SIG-M5 treated with dmso at 0.1 percent for 504 hours (cell line): Measurements from ENCODE around the gene CYP2E1.
"Not testable (repeated sequence)": the region's sequence is repeated elsewhere in the genome, so short reads cannot be mapped to it uniquely, and the experiment has no call there.

Experiments
- DNase-seq: peaks from one replicate; lab custom pipeline; 2025; ENCODE audit not compliant: unreplicated experiment; lab: John Stamatoyannopoulos, UW

CYP2E1 gene

DNA sequence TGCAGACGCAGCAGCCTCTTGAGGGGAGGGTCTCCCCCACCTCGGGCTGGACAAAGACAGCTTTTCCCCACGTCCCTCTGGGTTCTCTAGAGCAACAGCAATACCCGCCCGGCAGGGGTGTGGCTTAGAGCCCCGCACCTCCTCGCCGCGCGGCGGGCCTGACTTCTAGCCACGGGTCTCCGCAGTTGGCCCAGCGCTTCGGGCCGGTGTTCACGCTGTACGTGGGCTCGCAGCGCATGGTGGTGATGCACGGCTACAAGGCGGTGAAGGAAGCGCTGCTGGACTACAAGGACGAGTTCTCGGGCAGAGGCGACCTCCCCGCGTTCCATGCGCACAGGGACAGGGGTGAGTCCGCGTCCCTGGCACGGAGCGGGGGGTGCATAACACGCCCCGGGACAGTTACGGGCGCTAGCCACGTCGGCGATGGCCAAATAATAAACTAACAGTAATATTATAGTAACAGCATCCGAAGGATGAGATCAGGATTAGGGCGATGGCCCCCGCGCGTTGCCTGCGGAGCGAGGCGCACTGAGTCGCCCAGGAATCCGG is 1.2 kb downstream of the CYP2E1 start:
- no peak for DNase-seq

DNA sequence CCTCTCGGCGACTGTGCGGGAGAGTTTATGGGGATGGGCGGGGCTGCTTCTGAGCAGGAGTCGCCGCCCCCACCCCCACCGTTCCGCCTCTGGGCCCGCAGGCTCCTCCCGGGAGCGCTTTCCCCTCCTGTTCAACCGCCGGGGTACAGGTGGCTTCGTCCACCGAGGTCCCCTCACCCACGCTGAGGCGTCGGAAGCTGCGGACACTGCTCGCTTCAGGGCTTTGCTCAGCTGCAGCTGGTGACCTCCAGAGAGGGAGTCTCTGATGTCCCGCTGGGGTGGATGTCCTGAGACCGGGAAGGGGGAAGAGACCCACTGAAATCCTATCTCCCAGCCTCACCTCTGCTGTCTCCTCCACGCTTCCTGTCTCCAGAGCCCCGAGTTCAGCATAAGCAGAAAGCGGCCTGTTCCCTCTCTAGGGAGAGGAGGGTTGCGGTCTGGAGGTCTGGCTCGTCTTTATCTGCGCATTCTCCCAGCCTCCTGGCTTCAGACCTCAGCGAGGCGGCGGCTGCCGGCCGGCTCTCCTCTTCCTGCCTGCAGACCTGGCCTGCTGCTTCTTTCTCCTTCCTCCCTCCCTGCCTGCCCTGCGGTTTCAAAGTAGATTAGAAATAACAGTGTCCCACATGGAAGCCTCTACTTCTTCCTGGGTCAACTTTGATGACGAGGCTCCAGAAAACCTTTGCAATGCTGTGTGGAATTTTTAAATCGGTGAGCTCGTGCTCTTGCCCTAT is 1.8 kb downstream of the CYP2E1 start:
- no peak for DNase-seq

DNA sequence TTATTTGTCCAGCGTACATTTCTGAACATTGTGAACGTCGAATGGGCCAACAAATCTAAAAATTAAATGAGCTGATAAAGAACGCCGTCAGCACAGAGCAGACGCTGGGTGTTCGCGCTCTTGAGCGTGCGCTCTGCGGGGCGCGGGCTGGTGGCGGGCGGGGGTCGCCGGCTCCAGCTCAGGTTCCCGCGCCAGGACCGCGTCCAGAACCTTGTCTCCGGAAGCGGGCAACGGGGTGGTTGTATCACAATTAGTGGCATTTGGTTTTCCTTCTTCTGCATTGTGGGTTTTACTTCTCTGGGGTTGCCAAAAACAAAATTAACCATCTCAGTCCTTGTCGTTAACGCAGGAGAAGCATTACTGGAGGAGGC is 2.4 kb downstream of the CYP2E1 start:
- no peak for DNase-seq

DNA sequence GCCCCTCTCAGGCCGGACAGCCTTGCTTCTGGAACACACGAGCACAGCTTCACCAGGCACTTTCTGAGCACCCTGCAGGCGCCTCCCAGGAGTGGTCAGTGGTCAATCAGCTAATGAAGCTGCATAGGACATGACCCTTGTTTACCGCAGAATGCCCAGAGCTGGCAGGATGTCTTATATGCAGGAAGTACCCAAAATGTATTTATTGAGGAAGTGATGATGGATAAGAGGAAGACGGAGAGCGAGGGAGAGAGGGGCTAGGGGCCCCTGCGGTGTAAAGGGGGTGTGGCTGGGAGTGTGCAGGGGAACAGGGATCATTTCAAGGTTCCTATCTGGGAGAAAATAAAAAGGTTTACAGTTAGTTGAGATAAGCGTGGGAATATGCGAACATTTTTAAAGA is 3.3 kb downstream of the CYP2E1 start:
- DNase-seq = peak; percentile 56

DNA sequence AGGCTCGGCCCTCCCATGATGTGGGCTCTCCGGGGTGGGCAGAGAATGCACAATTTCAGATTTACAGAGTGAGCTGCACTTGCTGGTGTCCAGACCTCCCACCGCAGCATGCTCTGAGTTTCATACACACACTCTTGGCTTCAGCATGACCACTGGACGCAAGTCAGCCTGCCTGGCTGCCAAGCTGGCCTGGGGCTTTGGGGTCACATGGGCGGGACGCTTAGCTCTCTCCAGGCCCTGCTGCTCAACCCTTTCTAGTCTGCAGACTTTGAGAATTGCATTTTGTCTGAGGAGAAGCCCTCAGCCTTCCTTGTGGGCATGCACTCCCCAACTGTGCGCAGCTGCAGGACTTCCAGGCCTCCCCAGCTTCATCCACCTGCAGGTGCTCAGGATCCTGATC is 5.7 kb downstream of the CYP2E1 start:
- DNase-seq = no peak

DNA sequence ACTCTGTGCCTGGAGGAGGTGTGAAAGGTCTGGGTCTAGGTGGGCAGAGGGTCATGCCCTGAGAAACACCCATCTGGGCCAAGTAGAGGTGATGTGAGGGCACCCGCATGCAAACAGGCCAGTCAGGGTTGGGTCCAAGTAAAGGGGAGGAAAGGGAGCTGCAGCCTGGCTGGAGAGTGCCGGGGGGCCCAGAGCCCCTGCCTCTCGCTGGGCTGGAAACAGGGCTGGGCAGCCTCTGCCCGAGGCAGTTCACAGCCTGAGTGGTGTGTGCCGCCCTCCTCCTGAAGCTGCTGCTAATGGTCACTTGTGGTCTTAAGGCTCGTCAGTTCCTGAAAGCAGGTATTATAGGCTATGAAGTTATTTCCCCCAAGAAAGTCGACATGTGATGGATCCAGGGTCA is 7.3 kb downstream of the CYP2E1 start:
- DNase-seq = no peak

DNA sequence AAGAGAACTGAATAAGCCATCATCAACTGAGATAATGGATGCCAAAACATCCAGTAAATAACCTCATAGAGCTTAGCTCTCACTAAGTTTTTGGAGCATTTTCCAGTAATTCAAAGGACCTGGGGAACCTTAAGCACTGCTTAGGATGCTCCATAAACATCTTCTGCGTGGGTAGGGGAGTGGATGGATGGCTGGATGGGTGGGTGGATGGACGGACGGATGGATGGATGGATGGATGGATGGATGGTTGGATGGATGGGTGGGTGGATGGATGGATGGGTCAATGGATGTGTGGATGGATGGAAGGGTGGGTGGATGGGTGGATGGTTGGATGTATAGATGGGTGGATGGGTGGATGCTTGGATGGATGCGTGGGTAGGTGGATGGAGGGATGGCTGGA is 9.0 kb downstream of the CYP2E1 start:
- no peak for DNase-seq

DNA sequence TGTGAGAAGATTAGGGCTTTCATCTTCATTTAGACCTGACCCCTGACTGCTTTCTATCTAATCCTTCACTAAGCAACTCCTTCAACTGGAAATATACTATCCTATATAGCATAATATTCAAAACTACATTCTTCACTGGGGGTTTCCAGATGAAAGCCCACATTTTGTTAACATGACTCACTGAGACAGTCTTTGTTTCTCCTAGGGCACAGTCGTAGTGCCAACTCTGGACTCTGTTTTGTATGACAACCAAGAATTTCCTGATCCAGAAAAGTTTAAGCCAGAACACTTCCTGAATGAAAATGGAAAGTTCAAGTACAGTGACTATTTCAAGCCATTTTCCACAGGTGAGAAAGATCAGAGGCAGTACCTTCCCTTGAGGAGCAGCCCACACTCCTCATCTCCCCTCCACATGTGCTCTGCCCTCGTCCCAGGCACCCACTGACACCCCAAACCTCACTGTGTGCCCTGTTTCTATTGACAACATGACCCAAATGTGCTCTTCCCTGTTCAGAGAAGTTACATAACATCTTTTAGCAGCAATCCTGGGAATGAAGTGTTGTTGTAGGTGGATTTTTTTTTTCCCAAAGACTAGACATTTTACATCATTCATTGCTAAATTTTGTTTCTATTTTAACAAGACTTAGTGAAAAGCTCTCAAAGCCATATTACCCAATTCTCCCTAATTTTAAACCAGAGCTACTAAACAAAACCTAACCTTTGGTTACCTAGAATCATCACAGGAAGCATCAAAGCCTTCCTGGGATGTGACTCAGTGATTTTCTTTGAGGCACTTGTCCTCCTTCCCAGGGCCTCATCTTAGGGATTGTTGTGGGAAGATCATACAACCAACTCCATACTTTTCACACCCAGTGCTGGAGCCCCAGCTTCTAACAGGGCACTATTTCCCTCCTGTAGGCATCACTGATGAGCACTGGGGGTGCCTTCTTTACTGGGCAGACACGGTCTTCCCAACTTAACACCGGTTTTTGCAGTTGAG is 10.7 kb downstream of the CYP2E1 start:
- DNase-seq = no peak

DNA sequence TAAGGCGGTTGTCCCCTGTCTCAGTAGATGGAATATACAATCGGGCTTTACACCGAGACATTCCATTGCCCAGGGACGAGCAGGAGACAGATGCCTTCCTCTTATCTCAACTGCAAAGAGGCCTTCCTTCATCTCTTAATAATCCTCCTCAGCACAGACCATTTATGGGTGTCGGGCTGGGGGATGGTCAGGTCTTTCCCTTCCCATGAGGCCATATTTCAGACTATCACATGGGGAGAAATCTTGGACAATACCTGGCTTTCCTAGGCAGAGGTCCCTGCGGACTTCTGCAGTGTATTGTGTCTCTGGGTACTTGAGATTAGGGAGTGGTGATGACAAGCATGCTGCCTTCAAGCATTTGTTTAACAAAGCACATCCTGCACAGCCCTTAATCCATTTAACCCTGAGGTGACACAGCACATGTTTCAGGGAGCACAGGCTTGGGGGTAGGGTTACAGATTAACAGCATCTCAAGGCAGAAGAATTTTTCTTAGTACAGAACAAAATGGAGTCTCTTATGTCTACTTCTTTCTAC is 14.3 kb downstream of the CYP2E1 start:
- DNase-seq = not testable (repeated sequence)

DNA sequence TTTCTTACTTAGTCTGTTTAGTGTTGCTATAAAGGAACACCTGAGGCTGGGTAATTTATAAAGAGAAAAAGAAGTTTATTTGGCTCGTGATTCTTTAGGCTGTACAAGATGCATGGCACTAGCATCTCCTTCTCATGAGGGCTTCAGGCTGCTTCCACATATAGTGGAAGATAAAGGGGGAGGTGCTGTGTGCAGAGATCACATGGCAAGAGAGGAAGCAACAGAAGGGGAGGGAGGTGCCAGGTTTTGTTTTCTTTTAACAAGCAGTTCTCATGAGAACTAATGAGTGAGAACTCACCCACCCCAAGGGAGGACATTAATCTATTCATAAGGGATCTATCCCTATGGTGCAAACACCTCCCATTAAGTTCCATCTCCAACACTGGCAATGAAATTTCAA is 17.3 kb downstream of the CYP2E1 start:
- no peak for DNase-seq

DNA sequence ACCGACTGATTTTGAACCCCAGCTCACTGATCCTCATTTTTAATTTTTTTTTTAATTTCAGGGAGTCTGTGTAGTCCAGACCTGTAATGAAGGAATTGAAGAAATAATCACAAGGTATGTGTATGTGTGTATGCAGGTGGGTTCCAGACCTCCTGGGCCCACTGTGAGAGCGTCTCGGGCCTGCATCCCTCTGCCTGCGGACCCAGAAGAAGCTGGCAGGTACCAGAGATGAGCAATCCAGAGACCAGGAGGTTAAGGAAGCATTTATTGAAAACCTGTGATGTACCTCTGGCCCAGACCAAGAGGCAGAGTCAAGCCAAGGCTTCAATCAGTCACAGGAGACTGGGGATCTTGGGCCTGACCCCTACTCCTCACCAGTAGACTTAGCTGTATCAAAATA is 27.4 kb downstream of the CYP2E1 start:
- DNase-seq = no peak

DNA sequence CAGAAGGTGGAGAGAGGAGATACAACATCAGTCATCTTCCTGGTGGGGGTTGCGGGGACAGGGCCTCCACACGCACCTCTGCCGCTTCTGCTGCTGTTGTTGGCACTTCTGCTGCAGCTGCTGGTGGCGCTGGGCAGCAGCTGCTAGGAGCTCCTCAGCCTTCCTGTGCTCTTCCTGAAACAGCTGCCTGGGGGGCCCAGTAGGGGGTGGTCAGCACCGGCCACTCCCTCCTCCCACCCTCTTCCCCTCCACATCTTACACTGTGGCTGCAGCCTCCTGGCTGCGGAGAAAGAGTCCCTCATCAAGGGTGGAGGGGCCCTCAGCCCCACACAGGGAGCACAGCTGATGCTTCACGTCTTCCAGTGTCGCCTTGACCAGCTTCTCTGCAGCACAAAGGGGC is 28.4 kb downstream of the CYP2E1 start:
- no peak for DNase-seq

DNA sequence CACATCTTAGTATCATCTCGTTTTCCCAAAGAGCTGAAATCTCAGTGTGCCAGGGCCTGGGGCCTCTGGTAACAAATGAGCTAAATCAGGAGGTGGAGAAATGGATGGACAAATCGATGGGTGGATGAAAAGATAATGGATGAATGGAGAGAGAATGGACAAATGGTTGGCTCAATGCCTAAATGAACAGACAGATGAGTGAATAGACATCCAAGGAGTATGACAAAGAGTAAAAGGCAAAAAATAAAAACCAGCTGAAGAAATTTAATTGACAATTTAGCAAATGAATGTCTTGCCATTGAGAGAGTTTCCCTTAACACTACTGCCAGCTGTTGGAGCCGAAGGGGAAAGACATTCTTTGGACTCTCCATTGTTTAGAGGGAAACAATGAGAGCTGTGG is 30.2 kb downstream of the CYP2E1 start:
- no peak for DNase-seq

DNA sequence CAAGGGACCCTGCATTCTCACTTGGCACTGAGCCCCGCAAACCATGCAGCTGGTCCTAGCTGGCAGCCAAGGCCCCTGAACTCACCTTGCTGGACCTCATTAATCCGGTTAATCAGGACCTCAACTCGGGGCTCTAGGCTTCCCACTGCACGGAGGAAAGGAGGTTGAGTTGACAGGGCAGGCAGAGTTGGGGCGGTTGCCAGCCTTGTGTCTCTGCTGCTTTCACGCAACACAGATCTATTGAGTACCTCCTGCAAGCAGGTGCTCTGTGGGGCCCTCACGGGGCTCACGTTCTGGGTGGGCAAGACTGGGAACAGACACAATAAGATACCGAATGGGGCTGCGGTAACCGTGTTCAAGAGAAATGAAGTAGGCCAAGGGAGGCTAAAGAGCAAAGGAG is 32.1 kb downstream of the CYP2E1 start:
- no peak for DNase-seq

DNA sequence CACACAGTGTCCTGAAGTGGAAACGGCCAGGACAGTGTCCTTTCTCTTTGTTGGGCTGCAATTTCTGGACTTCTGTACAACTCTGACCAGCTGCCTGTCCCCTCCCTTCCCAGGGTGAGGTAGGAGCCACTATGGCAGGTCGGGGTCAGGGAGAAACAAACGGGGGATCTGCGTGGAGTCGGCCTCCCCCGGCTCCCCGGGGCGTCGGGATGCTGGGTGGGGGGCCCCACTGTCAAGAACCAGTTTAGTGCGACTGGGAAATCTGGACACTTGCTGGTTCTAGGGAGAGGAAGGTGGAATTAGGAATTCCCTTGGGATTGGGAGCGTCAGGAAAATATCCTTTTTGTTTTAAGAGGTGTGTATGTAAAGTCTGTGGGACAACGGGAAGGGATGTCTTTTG is 37.7 kb downstream of the CYP2E1 start:
- no peak for DNase-seq

DNA sequence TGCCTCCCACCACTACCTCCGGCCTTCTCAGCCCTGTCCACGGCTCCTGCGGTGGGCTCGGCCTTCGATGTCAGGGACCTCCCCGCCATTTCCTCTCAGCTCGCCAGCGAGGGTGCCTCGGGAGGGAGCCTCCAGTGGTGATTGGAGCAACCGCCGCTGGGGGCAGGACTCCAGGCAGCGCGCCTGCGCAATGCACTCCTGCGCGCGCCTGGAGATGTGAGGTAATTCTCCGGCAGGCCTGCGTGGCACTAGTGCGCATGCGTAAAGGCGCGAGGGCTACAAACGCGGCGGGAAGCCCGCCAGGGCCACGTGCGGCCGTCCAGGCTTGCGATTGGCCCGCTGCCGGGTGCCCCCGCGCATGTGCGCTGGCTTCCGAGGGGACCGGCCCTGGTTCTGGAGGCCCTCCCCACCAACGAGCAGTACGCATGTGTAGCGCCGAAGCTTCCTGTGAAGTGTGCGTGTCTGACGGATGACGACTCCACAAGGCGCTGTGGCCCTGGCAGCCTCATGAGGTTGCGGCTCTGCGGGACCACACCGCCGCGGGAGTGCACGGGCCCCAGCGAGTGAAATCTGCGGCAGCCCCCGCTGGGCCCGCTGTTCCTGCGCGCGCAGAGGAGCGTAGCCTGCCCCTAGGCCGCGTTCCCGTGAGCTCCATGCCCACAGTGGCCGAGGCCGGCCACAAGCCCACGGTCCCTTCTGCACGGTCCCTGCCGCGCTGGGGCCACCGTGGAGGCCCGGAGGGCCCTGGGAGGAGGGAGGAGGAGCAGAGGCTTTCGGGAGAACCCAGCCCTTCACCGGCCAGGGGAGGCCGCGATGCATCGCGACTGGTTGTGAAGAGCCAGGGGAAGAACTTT is 38.5 kb downstream of the CYP2E1 start, which contains the start of gene SYCE1:
Gene SYCE1 (minus strand): TSS at position 143 of the 854 bp plus-strand sequence. CDS start 54 bp downstream, at position 89.
- DNase-seq = no peak

DNA sequence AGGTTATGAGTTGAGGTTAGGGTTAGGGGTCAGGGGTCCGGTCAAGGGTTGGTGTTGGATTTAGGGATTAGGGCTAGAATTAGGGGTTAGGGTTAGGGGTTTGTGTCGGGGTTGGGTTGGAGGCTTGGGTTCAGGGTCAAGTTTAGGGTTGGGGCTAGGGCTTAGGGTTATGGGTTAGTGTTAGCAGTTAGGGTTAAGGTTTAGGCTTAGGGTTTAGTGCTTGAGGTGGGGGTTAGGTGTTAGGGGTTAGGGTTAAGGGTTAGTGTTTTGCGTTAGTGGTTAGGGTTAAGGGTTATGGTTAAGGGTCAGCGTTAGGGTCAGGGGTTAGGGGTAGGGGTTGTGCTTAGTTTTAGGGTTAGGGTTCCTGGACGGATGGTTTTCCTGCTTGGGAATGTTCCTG is 40.0 kb downstream of the CYP2E1 start:
- DNase-seq = no peak

DNA sequence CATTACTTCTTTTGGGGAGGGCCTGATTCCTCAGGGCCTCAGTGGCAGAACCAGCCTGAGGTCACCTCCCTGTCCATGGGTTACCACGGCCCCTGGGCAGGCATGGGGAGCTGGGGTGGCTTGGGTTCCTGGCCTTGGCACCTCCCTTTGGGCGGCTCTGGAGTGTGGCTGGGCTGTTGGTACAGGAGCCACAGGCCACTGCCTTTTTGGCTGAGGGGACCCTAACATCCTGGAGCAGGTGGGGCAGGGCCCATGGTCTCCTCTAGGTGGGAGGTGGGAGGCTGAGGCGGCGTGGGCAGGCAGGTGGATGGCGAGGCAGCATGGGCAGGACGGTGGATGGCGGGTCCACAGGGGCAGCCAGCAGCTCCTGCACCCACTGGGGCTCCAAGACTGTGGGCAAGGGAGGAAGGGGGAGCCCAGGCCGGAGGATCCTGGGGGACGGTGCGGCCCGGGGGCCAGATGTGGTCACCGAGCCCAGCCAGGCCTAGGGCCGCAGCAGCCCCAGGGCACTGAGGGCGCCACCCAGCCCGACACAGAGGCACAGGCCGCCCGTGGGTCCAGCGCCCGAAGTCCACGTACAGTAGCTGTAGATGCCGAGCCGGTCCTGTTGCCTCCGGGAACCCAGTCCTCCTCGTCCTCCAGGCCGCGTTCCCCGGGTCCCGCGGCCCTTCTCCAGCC is 40.6 kb downstream of the CYP2E1 start:
- no peak for DNase-seq

DNA sequence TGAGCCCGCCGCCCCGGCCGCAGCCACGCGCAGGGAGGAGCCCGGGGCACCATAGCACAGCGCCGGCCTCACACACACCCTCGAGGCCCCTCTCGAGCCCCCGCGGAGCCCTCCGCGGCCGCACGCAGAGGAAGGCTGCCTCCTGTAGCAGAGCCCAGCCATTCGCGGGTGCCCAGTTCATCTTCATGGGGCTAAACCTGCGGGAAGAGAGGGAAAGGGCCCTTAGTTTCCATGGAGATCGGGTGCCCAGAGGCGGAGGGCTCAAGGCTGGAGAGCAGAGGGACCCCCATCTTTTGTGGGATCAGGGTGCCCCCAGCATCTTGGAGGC is 41.1 kb downstream of the CYP2E1 start:
- DNase-seq = no peak

DNA sequence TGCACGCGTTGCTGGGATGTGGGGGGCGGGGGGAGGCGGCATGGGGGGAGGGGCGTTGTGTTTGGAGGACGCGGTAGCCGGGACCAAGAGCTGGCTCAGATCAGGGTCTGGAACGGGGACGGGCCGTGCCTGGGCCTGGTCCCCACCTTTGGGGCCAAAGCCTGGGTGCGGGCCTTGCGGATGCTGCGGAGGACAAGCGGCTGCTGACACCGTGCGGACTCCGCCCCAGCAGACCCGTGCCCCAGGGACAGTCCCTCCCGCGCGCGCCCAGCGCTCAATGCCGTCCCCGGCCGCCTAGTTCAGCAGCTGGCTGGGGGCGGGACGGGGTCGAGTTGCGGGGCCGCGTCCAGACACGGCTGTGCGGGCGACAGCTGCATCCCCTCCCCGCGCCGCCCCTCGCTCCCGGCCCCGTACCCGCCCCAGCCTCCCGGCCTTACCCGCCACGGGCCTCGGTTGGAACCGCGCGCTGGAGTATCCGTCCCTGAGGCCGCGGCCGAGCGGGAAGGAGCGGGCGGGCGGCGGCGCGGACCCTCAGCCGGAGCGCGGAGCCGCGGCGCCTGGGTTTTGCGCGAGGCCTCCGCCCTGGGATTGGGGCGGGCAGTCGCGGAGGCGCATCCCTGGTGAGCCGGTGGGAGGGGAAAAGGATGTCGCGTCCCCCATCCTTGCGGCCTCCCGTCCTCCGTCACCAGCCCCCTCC is 41.8 kb downstream of the CYP2E1 start:
- DNase-seq = not testable (repeated sequence)
